SK-N-SH treated with all-trans-retinoic acid at 6 μM for 48 hours (cell line): ENCODE results near the gene C1RL.
"Not testable (repeated sequence)": the region's sequence is repeated elsewhere in the genome, so short reads cannot be mapped to it uniquely, and the experiment has no call there.

Experiments
- ATAC-seq: fragments of 200-7000 bp; cut with Tn5 transposase; 3 replicates; pipeline ENCODE4 v1.9.1; 2020; ENCODE audit warnings: mild to moderate bottlenecking, moderate library complexity
- ARNTL ChIP-seq: fragments of 450-650 bp; formaldehyde crosslinking; IDR thresholded peaks from 2 replicates; pipeline ENCODE4 v1.5.0; 2020; ENCODE audit warnings: low read depth, mild to moderate bottlenecking, moderate library complexity, borderline replicate concordance
- CSDC2 ChIP-seq: fragments of 250-450 bp; sonication (Bioruptor Pico); IDR thresholded peaks from 2 replicates; pipeline ENCODE4 v1.5.0; 2020; ENCODE audit warnings: mild to moderate bottlenecking, moderate library complexity
- ESRRG ChIP-seq: fragments of 250-450 bp; sonication (Bioruptor Pico); IDR thresholded peaks from 2 replicates; pipeline ENCODE4 v1.6.1; 2021; ENCODE audit warnings: mild to moderate bottlenecking
- GLIS3 ChIP-seq: fragments of 250-450 bp; sonication (Bioruptor Pico); IDR thresholded peaks from 2 replicates; pipeline ENCODE4 v1.5.0; 2020; ENCODE audit warnings: mild to moderate bottlenecking, moderate library complexity
- ISL1 ChIP-seq: fragments of 250-450 bp; sonication (Bioruptor Pico); IDR thresholded peaks from 2 replicates; pipeline ENCODE4 v2.1.2; 2022; ENCODE audit warnings: mild to moderate bottlenecking, moderate library complexity
- OSR1 ChIP-seq: fragments of 250-450 bp; sonication (Bioruptor Pico); IDR thresholded peaks from 2 replicates; pipeline ENCODE4 v1.8.0; 2022; ENCODE audit warnings: moderate library complexity, mild to moderate bottlenecking, inconsistent platforms
- PPARA ChIP-seq: fragments of 250-450 bp; sonication (Bioruptor Pico); IDR thresholded peaks from 2 replicates; pipeline ENCODE4 v1.5.0; 2020; ENCODE audit warnings: mild to moderate bottlenecking, borderline replicate concordance
- RARB ChIP-seq: fragments of 250-450 bp; sonication (Bioruptor Pico); IDR thresholded peaks from 2 replicates; pipeline ENCODE4 v1.8.0; 2021; ENCODE audit warnings: mild to moderate bottlenecking, moderate library complexity
- SNAI2 ChIP-seq: fragments of 250-450 bp; sonication (Bioruptor Pico); IDR thresholded peaks from 2 replicates; pipeline ENCODE4 v1.5.0; 2020; ENCODE audit warnings: mild to moderate bottlenecking, moderate library complexity
- TCF4 ChIP-seq: fragments of 250-450 bp; sonication (Bioruptor Pico); IDR thresholded peaks from 2 replicates; pipeline ENCODE4 v1.8.0; 2021; ENCODE audit warnings: mild to moderate bottlenecking, moderate library complexity, borderline replicate concordance
- ZC3H10 ChIP-seq: fragments of 250-450 bp; sonication (Bioruptor Pico); IDR thresholded peaks from 2 replicates; pipeline ENCODE4 v1.5.1; 2021; ENCODE audit warnings: mild to moderate bottlenecking, moderate library complexity
- ZFP3 ChIP-seq: fragments of 250-450 bp; sonication (Bioruptor Pico); IDR thresholded peaks from 2 replicates; pipeline ENCODE4 v1.5.0; 2020; ENCODE audit warnings: mild to moderate bottlenecking, moderate library complexity
- ZFP30 ChIP-seq: fragments of 450-650 bp; formaldehyde crosslinking; IDR thresholded peaks from 2 replicates; pipeline ENCODE4 v1.5.0; 2022; ENCODE audit warnings: mild to moderate bottlenecking, moderate library complexity
- ZNF565 ChIP-seq: fragments of 450-650 bp; formaldehyde crosslinking; conservative IDR thresholded peaks from 2 replicates; pipeline ENCODE4 v1.5.0; 2020; ENCODE audit warnings: low read depth, mild to moderate bottlenecking, moderate library complexity
- ZNF70 ChIP-seq: fragments of 450-650 bp; formaldehyde crosslinking; IDR thresholded peaks from 2 replicates; pipeline ENCODE4 v1.5.0; 2020; ENCODE audit warnings: mild to moderate bottlenecking, moderate library complexity
- ZNF8 ChIP-seq: fragments of 450-650 bp; formaldehyde crosslinking; IDR thresholded peaks from 2 replicates; pipeline ENCODE4 v1.5.0; 2020; ENCODE audit warnings: mild to moderate bottlenecking, moderate library complexity
- TF ChIP-seq, protein P1 (sequence below): fragments of 250-450 bp; sonication (Bioruptor Pico); IDR thresholded peaks from 2 replicates; pipeline ENCODE4 v1.5.1; 2021; ENCODE audit warnings: mild to moderate bottlenecking, moderate library complexity
- TF ChIP-seq, protein P2 (sequence below): fragments of 250-450 bp; sonication (Bioruptor Pico); IDR thresholded peaks from 2 replicates; pipeline ENCODE4 v1.8.0; 2021; ENCODE audit warnings: low read depth, mild to moderate bottlenecking, moderate library complexity, borderline replicate concordance
- TF ChIP-seq, protein P3 (sequence below): fragments of 250-450 bp; sonication (Bioruptor Pico); IDR thresholded peaks from 2 replicates; pipeline ENCODE4 v1.5.1; 2020; ENCODE audit warnings: low read depth, mild to moderate bottlenecking, moderate library complexity
- TF ChIP-seq, protein P4 (sequence below): fragments of 250-450 bp; sonication (Bioruptor Pico); IDR thresholded peaks from 2 replicates; pipeline ENCODE4 v1.8.0; 2020; ENCODE audit warnings: mild to moderate bottlenecking, moderate library complexity, borderline replicate concordance

Gene C1RL

DNA sequence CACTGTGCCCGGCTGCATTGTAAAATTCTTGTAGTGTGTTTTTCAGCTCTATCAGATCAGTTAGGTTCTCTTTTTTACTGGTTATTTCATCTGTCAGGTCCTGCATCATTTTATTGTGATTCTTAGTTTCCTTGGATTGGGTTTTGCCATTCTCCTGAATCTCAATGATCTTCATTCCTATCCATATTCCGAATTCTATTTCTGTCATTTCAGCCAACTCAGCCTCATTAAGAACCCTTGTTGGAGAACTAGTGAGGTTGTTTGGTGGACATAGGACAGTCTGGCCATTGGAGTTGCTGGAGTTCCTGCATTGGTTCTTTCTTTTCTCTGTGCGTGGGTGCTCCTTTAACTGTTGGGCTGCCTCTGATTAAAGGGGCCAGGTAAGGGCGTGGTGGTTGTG, 54.1 kb downstream of the C1RL start:
- no peak for TF ChIP-seq OSR1
- no peak for TF ChIP-seq PPARA (CRISPR knock-in tag)
- no peak for TF ChIP-seq CSDC2 (CRISPR knock-in tag)
- no peak for TF ChIP-seq ISL1 (CRISPR knock-in tag)
- TF ChIP-seq ZC3H10 (CRISPR knock-in tag) = no peak
- TF ChIP-seq, protein P1, sequence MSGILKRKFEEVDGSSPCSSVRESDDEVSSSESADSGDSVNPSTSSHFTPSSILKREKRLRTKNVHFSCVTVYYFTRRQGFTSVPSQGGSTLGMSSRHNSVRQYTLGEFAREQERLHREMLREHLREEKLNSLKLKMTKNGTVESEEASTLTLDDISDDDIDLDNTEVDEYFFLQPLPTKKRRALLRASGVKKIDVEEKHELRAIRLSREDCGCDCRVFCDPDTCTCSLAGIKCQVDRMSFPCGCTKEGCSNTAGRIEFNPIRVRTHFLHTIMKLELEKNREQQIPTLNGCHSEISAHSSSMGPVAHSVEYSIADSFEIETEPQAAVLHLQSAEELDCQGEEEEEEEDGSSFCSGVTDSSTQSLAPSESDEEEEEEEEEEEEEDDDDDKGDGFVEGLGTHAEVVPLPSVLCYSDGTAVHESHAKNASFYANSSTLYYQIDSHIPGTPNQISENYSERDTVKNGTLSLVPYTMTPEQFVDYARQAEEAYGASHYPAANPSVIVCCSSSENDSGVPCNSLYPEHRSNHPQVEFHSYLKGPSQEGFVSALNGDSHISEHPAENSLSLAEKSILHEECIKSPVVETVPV = no peak
- no peak for TF ChIP-seq ZFP3 (CRISPR knock-in tag)
- no peak for TF ChIP-seq TCF4 (CRISPR knock-in tag)
- TF ChIP-seq ARNTL (CRISPR knock-in tag) = no peak
- TF ChIP-seq, protein P2, sequence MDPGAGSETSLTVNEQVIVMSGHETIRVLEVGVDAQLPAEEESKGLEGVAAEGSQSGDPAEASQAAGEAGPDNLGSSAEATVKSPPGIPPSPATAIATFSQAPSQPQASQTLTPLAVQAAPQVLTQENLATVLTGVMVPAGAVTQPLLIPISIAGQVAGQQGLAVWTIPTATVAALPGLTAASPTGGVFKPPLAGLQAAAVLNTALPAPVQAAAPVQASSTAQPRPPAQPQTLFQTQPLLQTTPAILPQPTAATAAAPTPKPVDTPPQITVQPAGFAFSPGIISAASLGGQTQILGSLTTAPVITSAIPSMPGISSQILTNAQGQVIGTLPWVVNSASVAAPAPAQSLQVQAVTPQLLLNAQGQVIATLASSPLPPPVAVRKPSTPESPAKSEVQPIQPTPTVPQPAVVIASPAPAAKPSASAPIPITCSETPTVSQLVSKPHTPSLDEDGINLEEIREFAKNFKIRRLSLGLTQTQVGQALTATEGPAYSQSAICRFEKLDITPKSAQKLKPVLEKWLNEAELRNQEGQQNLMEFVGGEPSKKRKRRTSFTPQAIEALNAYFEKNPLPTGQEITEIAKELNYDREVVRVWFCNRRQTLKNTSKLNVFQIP (CRISPR knock-in tag) = no peak
- TF ChIP-seq, protein P3, sequence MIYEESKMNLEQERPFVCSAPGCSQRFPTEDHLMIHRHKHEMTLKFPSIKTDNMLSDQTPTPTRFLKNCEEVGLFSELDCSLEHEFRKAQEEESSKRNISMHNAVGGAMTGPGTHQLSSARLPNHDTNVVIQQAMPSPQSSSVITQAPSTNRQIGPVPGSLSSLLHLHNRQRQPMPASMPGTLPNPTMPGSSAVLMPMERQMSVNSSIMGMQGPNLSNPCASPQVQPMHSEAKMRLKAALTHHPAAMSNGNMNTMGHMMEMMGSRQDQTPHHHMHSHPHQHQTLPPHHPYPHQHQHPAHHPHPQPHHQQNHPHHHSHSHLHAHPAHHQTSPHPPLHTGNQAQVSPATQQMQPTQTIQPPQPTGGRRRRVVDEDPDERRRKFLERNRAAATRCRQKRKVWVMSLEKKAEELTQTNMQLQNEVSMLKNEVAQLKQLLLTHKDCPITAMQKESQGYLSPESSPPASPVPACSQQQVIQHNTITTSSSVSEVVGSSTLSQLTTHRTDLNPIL (CRISPR knock-in tag) = no peak
- TF ChIP-seq ZNF565 (CRISPR knock-in tag) = no peak
- no peak for TF ChIP-seq GLIS3 (CRISPR knock-in tag)
- no peak for TF ChIP-seq ZNF70

DNA sequence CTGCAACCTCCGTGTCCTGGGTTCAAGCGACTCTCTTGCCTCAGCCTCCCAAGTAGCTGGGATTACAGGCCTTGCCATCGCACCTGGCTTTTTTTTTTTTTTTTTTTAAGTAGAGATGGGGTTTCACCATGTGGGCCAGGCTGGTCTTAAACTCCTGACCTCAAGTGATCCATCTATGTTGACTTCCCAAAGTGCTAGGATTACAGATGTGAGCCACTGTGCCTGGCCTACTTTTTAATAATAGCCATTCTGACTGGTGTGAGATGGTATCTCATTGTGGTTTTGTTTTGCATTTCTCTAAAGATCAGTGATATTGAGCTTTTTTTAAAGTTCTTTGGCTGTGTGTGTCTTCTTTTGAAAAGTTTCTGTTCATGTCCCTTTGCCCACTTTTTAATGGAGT, 59.0 kb downstream of the C1RL start:
- not testable (repeated sequence) for ATAC-seq

More for the DNA sequence above, 54.1 kb downstream of the C1RL start:
- ATAC-seq = no peak

DNA sequence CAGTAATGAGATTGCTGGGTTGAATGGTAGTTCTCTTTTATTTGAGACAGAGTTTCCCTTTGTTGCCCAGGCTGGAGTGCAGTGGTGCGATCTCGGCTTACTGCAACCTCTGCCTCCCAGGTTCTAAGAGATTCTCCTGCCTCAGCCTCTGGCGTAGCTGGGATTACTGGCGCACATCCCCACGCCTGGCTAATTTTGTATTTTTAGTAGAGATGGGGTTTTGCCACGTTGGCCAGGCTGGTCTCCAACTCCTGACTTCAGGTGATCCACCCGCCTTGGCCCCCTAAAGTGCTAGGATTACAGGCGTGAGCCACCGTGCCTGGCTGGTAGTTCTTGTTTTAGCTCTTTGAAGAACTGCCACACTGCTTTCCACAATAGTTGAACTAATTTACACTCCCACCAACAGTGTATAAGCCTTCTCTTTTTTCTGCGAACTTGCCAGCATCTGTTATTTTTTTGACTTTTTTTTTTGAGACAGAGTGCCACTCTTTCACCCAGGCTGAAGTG, 59.5 kb downstream of the C1RL start:
- ATAC-seq = not testable (repeated sequence)

DNA sequence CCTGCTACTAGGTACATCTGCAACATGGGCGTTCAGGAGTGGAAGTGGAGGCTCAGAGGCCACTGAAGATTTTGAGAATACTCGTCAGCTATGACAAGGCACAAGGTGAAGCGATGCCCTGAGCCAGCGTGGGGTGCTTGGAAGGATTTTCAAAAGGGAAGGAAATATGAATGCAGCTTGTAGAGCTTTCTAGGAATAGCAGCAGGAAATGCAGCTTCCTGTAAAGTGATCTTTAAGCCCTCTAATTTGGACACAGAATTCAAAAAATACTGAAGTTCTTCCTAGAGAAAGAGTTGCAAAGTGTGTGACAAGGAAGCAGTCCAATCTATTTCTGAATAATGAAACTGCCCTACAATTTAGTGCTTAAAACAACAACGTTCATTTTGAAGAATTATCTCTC, 61.7 kb downstream of the C1RL start:
- no peak for ATAC-seq
- TF ChIP-seq SNAI2 (no peak), ISL1 (CRISPR knock-in tag) (no peak), ZFP30 (CRISPR knock-in tag) (no peak), ZFP3 (CRISPR knock-in tag) (no peak), PPARA (CRISPR knock-in tag) (no peak), TCF4 (CRISPR knock-in tag) (no peak), RARB (CRISPR knock-in tag) (no peak), OSR1 (no peak), ZNF8 (CRISPR knock-in tag) (no peak), GLIS3 (CRISPR knock-in tag) (no peak), ESRRG (no peak), CSDC2 (CRISPR knock-in tag) (no peak), ARNTL (CRISPR knock-in tag) (no peak), ZC3H10 (CRISPR knock-in tag) (no peak)
- TF ChIP-seq, protein P4, sequence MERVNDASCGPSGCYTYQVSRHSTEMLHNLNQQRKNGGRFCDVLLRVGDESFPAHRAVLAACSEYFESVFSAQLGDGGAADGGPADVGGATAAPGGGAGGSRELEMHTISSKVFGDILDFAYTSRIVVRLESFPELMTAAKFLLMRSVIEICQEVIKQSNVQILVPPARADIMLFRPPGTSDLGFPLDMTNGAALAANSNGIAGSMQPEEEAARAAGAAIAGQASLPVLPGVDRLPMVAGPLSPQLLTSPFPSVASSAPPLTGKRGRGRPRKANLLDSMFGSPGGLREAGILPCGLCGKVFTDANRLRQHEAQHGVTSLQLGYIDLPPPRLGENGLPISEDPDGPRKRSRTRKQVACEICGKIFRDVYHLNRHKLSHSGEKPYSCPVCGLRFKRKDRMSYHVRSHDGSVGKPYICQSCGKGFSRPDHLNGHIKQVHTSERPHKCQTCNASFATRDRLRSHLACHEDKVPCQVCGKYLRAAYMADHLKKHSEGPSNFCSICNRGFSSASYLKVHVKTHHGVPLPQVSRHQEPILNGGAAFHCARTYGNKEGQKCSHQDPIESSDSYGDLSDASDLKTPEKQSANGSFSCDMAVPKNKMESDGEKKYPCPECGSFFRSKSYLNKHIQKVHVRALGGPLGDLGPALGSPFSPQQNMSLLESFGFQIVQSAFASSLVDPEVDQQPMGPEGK (CRISPR knock-in tag) = no peak
- TF ChIP-seq, protein P2 (CRISPR knock-in tag) = no peak
- TF ChIP-seq, protein P1 = no peak
